Midbrain (tissue), 1 donor: Measurements from ENCODE around the gene MILR1.
A peak's percentile ranks its signal among the peaks of the same experiment; 100 is the strongest.
"Not testable (repeated sequence)": the region's sequence is repeated elsewhere in the genome, so short reads cannot be mapped to it uniquely, and the experiment has no call there.

Experiments
- DNase-seq: peaks from one replicate; lab custom pipeline; 2025; lab: John Stamatoyannopoulos, UW

Gene MILR1

DNA sequence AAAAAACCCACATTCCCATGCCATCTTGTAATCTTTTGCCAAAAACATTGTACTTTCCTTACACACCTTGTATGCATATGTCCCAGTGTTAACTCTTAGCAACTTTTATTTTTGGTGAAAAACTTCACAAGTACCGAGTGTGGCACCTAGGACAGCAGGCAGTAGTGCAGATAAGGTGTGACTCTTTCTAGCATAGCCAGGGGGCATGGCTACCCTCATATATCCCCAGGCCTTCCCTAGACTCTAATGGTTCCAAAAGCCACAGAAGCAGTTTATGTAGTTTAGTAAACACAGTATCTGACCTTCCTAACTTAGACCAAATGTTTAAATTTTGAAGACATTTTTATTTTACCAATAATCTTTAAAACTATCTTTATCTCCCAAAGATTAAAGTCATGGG, 20.5 kb upstream of the MILR1 start:
- DNase-seq: no peak

GRCh38 chr17:64430036-64430435, 18.9 kb upstream of the MILR1 start:
- not testable (repeated sequence) for DNase-seq

- DNase-seq: no peak
Measured at GRCh38 chr17:64431534-64431933, 17.4 kb upstream of the MILR1 start.

DNA sequence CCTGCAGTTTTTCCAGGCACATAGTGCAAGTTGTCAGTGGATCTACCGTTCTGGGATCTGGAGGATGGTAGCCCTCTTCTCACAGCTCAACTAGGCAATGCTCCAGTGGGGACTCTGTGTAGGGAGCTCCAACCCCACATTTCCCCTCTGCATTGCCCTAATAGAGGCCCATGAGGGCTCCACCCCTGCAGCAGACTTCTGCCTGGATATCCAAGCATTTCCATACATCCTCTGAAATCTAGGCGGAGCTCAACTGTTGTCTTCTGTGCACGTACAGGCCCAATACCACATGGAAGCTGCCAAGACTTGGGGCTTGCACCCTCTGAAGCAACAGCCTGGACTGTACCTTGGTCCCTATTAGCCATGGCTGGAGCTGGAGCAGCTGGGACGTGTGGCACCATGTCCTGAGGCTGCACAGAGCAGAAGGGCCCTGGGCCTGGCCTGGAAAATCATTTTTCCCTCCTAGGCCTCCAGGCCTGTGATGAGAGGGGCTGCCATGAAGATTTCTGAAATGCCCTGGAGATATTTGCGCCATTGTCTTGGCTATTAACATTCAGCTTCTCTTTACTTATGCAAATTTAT, 10.9 kb upstream of the MILR1 start:
- no peak for DNase-seq

DNA sequence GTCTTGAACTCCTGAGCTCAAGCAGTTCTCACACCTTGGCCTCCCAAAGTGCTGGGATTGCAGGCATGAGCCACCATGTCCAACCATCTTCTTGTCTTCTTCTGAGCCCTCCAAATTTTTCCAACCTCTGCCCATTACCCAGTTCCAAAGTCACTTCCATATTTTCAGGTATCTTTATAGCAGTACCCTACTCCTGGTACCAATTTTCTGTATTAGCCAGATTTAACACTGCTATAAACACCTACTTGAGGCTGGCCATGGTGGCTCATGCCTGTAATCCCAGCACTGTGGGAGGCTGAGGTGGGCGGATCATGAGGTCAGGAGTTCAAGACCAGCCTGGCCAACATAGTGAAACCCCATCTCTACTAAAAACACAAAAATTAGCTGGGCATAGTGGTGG, 9.4 kb upstream of the MILR1 start:
- DNase-seq: not testable (repeated sequence)

DNA sequence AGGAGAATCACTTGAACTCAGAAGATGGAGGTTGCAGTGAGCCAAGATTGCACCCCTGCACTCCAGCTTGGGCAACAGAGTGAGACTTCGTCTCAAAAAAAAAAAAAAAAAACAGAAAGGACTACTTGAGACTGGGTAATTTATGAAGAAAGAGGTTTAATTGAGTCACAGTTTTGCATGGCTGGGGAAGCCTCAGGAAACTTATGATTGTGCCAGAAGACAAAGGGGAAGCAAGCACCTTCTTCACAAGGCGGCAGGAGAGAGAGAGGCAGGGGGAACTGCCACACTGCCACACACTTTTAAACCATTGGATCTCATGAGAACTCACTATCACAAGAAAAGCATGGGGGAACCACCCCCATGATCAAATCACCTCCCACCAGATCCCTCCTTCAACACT, 9.0 kb upstream of the MILR1 start:
- DNase-seq: no peak

GRCh38 chr17:64441772-64442540, 7.0 kb upstream of the MILR1 start:
- DNase-seq: peak; percentile 25

DNA sequence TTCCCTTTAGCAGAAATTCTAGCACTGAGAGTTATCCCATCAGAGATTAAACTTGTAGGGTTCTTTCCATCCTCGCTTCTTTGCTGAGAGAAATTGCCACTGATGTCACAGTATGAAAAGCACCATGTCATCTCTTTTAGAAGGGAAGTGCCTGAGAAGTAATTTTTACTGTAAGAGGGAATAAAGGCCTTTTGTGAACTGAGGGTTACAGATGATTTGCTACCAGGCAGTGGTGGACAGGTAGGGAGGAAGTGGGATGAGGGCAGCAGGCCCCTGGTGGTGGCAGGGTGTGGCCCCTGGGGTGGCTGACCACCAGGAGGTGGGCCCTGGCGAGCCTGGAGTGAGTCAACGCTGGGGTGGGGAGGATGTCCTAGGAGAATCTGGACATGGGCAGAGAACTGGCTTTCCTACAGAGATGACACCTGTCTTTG, 6.4 kb upstream of the MILR1 start:
- no peak for DNase-seq

DNA sequence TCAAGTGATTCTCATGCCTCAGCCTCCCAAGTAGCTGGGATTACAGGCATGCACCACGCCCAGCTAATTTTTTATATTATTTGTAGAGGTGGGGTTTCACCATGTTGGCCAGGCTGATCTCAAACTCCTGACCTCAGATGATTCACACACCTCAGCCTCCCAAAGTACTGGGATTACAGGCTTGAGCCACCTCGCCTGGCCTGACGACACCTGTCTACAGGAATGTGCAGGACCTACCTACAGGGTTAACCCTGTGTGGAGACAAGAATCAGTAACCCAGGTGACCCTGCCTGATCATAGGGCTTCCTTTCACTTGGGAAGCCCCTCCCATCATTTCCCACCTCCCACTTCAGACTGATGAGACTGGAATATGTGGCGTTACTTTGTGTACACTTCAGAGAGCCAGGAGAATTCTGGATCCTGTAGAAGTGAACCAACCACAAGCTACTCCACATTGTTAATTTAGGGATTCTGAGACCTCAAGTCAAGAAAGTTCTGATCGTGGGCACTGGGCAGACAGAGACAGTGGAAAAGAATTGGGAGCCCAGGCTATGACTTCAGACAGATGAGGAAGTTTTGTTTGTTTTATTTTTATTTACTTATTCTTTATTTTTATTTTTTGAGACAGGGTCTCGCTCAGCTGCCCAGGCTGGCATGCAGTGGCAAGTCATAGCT, 5.7 kb upstream of the MILR1 start:
- no peak for DNase-seq

DNA sequence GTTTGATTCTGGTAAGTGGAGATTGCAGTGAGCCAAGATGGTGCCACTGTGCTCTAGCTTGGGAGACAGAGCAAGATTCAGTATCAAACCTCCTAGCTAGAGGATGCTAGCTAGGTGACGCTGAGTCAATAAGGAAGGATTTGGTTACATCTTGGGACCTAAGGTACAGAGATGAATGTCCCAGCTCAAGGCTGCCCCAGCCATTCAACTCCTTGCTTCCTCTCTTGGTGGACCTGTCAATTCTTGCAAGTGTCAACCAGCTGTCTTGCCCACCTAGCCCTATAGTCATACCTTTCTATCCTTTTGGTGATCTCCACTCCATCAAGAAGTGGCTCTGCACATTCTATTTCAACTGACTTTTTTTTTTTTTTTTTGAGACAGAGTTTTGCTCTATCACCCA, 1.4 kb upstream of the MILR1 start:
- no peak for DNase-seq

DNA sequence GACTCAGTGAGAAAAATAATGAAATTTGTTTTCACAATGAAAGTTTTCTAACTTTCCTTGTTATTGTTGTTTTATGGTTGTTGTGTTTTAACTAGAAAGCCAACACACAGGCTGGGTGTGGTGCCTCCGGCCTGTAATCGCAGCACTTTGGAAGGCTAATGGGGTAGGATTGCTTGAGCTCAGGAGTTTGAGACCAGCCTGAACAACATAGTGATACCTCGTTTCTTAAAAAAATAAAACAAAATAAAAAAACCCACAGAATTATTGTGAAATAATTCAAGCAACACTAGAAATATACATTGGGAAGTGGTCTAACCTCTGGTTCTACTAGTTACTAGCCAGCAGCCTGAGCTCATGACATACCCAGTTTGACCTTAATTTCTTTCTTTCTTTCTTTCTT, 630 bp downstream of the MILR1 start:
- no peak for DNase-seq

- DNase-seq: no peak
Measured at GRCh38 chr17:64455993-64456885, 7.3 kb downstream of the MILR1 start.

- no peak for DNase-seq
Measured at GRCh38 chr17:64457156-64457555, 8.2 kb downstream of the MILR1 start.

DNA sequence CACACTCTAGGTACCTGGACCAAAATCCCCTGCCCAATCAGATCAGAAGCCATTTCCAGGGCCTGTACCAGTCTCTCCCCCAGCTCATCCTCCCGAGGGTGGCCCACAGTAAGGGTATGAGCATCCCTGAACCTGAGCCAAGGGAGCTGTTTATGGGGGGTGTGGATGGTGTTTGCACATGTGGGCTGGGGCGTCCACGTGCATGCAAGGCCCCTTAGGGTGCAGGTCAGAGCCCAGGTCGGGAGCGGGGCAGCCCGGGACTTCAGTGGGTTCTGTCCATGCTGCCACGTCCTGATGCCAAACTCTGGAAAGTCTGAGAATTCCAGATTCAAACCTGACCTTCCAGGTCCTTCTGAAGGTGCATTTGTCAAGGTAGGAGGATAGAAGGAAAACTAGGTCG, 9.8 kb downstream of the MILR1 start:
- no peak for DNase-seq

GRCh38 chr17:64459284-64459747, 10.4 kb downstream of the MILR1 start:
- no peak for DNase-seq

DNA sequence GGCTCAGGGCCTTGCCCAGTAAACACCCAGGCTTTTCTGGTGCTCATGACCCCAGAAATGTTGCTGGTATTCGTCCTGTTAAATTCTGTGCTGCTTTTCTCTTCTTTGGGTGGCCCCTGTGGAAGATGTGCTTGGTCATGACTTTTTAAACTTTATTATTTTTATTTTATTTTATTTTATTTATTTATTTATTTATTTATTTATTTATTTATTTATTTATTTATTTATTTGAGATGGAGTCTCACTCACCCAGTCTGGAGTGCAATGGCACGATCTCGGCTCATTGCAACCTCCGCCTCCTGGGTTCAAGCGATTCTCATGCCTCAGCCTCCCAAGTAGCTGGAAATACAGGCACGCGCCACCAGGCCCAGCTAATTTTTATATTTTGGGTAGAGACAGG, 10.9 kb downstream of the MILR1 start:
- DNase-seq: not testable (repeated sequence)

GRCh38 chr17:64460955-64461354, 12.0 kb downstream of the MILR1 start:
- DNase-seq: no peak

DNA sequence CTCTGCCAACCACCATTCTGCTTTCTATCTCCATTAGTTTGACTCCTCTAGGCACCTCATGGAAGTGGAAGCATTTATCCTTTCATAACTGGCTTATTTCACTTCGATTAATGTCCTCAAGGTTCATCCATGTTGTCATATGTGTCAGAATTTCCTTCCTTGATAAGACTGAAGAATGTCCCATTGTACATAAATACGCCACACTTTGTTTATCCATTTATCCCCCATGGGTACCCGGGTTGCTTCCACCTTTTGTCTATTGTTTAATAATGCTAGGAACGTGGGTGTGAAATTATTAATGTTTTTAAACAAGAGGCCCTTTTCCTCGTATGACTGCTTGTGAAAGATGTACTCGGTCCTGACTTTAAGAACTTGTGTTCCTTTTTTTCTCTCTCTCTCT, 12.9 kb downstream of the MILR1 start:
- no peak for DNase-seq

DNA sequence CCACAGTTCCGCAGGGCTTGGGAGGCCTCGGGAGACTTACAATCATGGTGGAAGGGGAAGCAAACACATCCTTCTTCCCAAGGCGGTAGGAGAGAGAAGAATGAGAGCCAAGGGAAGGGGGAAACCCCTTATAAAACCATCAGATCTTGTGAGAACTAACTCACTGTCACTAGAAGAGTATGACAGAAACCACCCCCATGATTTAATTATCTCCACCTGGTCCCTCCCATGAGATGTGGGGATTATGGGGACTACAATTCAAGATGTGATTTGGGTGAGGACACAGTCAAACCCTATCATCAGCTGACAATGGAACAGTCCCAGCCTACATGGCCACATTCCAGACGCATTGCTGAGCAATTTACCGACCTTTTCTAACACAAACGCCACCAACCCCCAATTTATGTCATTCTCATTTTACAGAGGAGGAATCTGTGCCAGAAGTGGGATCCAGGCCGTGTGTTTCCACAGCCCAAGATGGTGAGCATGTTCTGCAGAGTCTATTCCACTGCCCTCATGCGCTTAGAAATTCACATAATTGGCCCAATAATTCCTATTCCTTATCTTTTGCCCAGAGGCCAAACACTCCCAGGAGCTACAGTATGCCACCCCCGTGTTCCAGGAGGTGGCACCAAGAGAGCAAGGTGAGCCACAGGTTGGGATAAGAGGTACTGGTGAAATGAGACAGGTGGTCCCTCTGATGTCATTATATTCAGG, 17.3 kb downstream of the MILR1 start:
- no peak for DNase-seq

- DNase-seq: not testable (repeated sequence)
Measured at GRCh38 chr17:64466834-64467233, 17.9 kb downstream of the MILR1 start.

- no peak for DNase-seq
Measured at GRCh38 chr17:64470625-64471024, 21.7 kb downstream of the MILR1 start.
